GM18519 (cell line): ENCODE data around the gene CFAP92.
"Not testable (repeated sequence)": the region's sequence is repeated elsewhere in the genome, so short reads cannot be mapped to it uniquely, and the experiment has no call there.

Experiments
- ATAC-seq: cut with Tn5 transposase; IDR thresholded peaks from one replicate; pipeline ENCODE4 v1.9.1; 2021; ENCODE audit warnings: mild to moderate bottlenecking, moderate library complexity; ENCODE audit not compliant: unreplicated experiment, low FRiP score

Gene CFAP92

GRCh38 chr3:128873244-128874022 is 120.4 kb downstream of the CFAP92 start:
- ATAC-seq = no peak

- no peak for ATAC-seq
Observed at GRCh38 chr3:128872744-128873143, 121.1 kb downstream of the CFAP92 start.

- no peak for ATAC-seq
Observed at GRCh38 chr3:128872282-128872681, 121.6 kb downstream of the CFAP92 start.

- ATAC-seq = no peak
Observed at GRCh38 chr3:128870347-128870746, 123.5 kb downstream of the CFAP92 start.

- no peak for ATAC-seq
Observed at GRCh38 chr3:128867200-128868125, 126.4 kb downstream of the CFAP92 start.

- not testable (repeated sequence) for ATAC-seq
Observed at GRCh38 chr3:128864849-128865804, 128.7 kb downstream of the CFAP92 start.

- ATAC-seq = no peak
Observed at GRCh38 chr3:128864351-128864811, 129.5 kb downstream of the CFAP92 start.

GRCh38 chr3:128863560-128863959 is 130.3 kb downstream of the CFAP92 start:
- no peak for ATAC-seq

GRCh38 chr3:128861491-128861890 is 132.4 kb downstream of the CFAP92 start:
- ATAC-seq = no peak
